Stromal cell of bone marrow (primary cell): Measurements from ENCODE around the gene NOS1AP.
"Not testable (repeated sequence)": the region's sequence is repeated elsewhere in the genome, so short reads cannot be mapped to it uniquely, and the experiment has no call there.

ENCODE experiments used
- DNase-seq: peaks from one replicate; pipeline ENCODE4 v3.0.0-alpha.2; 2012; ENCODE audit warnings: low read depth

The NOS1AP gene

GRCh38 chr1:162195567-162195966, 126.1 kb downstream of the NOS1AP start:
- DNase-seq: no peak

- DNase-seq: no peak
These were observed 126.9 kb downstream of the NOS1AP start for GRCh38 chr1:162196387-162196786.

- no peak for DNase-seq
These were observed 127.6 kb downstream of the NOS1AP start for GRCh38 chr1:162197041-162197531.

GRCh38 chr1:162197615-162198421, 128.3 kb downstream of the NOS1AP start:
- DNase-seq: no peak

- no peak for DNase-seq
These were observed 130.8 kb downstream of the NOS1AP start for GRCh38 chr1:162200096-162200847.

- DNase-seq: not testable (repeated sequence)
These were observed 131.6 kb downstream of the NOS1AP start for GRCh38 chr1:162201062-162201461.

GRCh38 chr1:162204129-162204822, 134.8 kb downstream of the NOS1AP start:
- no peak for DNase-seq

GRCh38 chr1:162204823-162205155, 135.3 kb downstream of the NOS1AP start:
- DNase-seq: no peak

GRCh38 chr1:162206300-162206699, 136.8 kb downstream of the NOS1AP start:
- DNase-seq: no peak

- DNase-seq: no peak
These were observed 137.5 kb downstream of the NOS1AP start for GRCh38 chr1:162206749-162207635.

GRCh38 chr1:162207862-162208261, 138.4 kb downstream of the NOS1AP start:
- DNase-seq: no peak

- no peak for DNase-seq
These were observed 140.7 kb downstream of the NOS1AP start for GRCh38 chr1:162210196-162210595.

- DNase-seq: no peak
These were observed 143.2 kb downstream of the NOS1AP start for GRCh38 chr1:162212713-162213112.

- DNase-seq: no peak
These were observed 143.9 kb downstream of the NOS1AP start for GRCh38 chr1:162213281-162213912.

GRCh38 chr1:162214202-162214601, 144.7 kb downstream of the NOS1AP start:
- no peak for DNase-seq

- DNase-seq: no peak
These were observed 146.4 kb downstream of the NOS1AP start for GRCh38 chr1:162215902-162216301.

GRCh38 chr1:162216604-162217003, 147.1 kb downstream of the NOS1AP start:
- no peak for DNase-seq

- no peak for DNase-seq
These were observed 148.2 kb downstream of the NOS1AP start for GRCh38 chr1:162217706-162218105.

GRCh38 chr1:162218546-162218945, 149.1 kb downstream of the NOS1AP start:
- DNase-seq: no peak

GRCh38 chr1:162218975-162219374, 149.5 kb downstream of the NOS1AP start:
- DNase-seq: no peak

- DNase-seq: no peak
These were observed 150.0 kb downstream of the NOS1AP start for GRCh38 chr1:162219461-162219860.
